NCI-H2227 (cell line): ENCODE data around the gene R3HDML.
"Not testable (repeated sequence)": the region's sequence is repeated elsewhere in the genome, so short reads cannot be mapped to it uniquely, and the experiment has no call there.

Experiments used
- DNase-seq: peaks from one replicate; lab custom pipeline; 2025; ENCODE audit not compliant: unreplicated experiment; lab: John Stamatoyannopoulos, UW

The R3HDML gene

GRCh38 chr20:44327748-44328147 lies 9.1 kb upstream of the R3HDML start:
- DNase-seq, result not testable (repeated sequence)

DNA sequence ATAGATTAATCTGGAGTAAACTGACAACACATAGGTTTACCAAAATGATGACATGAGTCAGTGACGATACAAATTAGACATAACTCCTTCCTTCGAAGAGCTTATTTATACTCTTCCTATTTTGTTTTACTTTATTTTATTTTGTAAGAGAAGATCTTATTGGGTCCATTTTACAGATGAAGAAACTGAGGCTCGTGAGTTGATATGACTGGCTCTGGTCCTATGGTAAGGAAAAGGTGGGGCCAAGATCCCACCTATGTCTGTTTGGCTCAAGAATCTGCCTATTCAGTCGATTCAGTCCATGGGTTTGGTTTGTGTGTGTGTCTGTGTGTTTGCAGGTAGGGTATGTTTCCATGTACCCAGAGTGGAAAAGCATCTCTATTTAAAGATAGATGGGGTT lies 8.4 kb upstream of the R3HDML start:
- no peak for DNase-seq

GRCh38 chr20:44331201-44331600 lies 5.6 kb upstream of the R3HDML start:
- DNase-seq, result no peak

DNA sequence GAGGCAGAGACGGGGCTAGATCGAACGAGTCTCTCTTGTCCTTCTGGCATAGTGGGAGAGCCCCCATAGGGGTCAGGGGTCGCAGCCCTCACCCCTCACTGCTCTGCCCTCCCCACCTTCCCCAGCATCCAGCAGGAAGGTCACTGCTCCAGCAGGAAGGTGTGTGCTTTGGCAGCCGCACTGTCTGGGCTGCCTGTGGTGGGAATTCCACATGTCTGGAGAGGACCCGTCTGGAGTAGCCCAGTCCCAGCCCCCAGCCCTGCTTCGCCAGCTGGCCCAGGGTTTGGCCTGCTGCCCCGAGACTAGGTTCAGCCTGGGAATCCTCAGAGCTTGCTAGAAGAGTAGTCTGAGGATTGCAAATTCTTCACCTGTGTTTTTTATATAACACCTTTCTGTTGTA lies 2.5 kb upstream of the R3HDML start:
- DNase-seq, result no peak

- DNase-seq, result no peak
These were observed 2.1 kb upstream of the R3HDML start for GRCh38 chr20:44334709-44335108.

- DNase-seq, result no peak
These were observed 1.2 kb upstream of the R3HDML start for GRCh38 chr20:44335675-44336074.

GRCh38 chr20:44336086-44336485 lies 757 bp upstream of the R3HDML start:
- DNase-seq, result peak; percentile 30

DNA sequence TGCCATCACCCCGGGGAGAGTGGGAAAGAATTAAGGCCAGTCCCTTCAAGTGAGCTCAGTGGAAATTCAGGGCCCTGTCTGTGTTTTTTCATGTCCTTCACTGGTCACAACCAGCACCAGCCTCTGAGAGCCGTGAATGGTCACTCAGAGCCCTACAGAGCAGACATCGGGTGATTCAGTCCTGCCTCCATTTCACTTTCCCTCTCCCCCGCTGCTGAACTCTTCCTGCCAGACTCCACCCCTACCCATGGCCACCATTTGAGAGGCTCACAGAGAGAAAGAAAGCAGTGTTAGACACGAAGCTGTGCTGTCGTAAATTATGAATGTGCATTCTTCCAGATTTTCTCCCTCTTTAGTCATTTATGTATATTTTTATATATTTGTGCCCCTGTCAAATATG lies 5.4 kb downstream of the R3HDML start:
- no peak for DNase-seq

DNA sequence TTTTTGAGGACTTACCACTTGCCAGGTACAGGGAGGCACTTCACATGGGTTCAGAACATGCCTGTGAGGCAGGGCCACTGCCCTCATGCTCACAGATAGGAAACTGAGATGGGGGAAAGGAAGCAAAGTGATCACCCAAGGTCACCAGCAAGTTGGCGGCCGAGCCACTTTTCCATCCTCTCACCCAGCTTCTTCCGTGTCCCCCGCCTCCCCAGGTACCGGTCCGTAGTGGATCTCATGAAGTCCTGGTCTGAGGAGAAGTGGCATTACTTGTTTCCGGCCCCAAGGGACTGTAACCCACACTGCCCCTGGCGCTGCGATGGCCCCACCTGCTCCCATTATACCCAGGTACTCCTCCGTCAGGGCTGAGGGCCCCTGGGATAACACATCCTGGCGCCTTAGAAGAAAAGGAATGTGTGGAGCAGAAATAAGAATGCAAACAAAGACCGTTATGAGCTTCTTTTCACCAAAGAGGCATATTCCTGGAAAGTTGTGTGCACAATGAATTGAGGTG lies 6.4 kb downstream of the R3HDML start:
- DNase-seq, result no peak

- no peak for DNase-seq
These were observed 7.9 kb downstream of the R3HDML start for GRCh38 chr20:44344723-44345122.

- no peak for DNase-seq
These were observed 8.3 kb downstream of the R3HDML start for GRCh38 chr20:44345147-44345546.

DNA sequence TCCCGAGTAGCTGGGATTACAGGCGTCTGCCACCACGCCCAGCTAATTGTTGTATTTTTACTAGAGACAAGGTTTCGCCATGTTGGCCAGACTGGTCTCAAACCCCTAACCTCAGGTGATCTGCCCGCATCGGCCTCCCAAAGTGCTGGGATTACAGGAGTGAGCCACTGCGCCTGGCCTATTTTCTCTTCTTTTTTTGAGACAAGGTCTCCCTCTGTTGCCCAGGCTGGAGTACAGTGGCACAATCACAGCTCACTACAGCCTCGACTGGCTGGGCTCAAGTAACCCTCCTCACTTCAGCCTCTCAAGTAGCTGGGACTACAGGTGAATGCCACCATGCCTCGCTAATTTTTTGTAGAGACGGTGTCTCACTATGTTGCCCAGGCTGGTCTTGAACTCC lies 9.1 kb downstream of the R3HDML start:
- not testable (repeated sequence) for DNase-seq

DNA sequence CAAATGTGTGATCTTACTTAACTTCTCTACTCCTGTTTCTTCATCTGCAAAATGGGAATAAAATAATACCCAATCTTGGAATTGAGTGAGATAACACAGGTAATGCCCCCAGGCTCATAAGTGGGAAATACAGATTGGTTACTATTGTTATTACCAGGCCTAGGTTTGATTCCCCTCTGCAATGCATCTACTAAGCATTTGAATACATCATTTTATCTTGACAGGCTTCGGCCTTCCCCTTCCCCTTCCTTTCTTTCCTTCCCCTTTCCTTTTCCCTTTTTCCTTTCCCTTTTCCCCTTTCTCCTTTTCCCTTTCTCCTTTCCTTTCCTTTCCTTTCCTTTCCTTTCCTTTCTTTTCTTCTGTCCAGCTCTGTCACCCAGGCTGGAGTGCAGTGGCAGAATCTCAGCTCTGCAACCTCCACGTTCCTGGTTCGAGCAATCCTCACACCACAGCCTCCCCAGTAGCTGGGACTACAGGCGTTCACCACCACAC lies 11.4 kb downstream of the R3HDML start:
- no peak for DNase-seq

DNA sequence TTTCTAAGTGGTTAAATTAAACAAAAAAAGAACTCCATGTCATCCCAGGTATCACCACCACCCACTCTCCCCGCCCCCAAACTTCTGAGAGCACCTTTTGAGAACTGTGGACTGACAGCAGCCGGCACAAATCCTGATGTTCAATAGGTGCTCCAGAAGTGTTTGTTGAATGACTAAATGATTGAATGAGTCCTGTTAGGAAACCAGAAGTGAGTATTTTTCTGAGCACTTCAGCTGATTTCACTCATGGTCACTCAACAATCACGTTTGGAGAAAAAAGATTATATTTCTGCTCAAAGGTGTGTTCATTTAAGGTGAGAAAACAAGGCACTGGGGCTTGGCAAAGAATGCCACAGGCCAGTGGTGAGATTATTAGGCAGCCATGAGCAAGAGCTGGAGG lies 12.5 kb downstream of the R3HDML start:
- no peak for DNase-seq

DNA sequence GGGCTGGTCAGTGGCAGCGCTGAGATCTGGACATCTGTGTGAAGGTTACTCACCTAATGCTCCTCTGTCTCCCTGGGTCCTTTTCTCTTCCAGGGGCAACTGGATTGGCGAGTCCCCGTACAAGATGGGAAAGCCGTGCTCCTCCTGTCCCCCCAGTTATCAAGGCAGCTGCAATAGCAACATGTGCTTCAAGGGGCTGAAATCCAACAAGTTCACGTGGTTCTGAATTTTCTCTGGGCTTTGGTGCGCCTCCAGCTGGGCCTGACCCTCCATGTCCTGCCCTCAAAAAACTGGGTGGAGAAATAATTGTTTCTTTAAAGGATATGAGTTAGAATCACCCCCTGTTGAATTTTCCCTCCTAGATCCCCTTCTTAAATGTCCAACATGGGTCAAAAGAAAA lies 13.7 kb downstream of the R3HDML start:
- no peak for DNase-seq

DNA sequence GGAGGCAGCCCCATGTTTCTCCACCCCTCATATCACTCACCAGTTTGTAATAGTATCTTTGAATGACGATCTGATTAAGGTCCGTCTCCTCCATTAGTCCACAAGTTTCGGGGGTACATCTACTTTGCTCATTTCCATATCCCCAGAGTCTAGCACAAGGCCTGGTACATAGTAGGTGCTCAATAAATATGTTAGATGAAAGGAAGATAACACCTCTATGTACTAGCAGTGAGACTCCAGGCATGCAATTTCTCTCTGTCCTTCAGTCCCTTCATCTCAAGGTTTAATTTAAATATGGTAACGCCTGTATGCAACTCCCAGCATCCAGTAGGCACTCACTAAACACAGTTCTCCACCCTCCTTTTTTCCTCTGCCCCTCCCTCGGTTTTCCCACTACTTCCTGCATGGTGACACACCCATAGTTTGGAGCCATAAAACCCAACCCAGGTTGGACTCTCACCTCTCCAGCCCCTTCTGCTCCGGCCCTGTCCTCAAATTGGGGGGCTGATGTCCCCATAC lies 18.2 kb downstream of the R3HDML start:
- no peak for DNase-seq

DNA sequence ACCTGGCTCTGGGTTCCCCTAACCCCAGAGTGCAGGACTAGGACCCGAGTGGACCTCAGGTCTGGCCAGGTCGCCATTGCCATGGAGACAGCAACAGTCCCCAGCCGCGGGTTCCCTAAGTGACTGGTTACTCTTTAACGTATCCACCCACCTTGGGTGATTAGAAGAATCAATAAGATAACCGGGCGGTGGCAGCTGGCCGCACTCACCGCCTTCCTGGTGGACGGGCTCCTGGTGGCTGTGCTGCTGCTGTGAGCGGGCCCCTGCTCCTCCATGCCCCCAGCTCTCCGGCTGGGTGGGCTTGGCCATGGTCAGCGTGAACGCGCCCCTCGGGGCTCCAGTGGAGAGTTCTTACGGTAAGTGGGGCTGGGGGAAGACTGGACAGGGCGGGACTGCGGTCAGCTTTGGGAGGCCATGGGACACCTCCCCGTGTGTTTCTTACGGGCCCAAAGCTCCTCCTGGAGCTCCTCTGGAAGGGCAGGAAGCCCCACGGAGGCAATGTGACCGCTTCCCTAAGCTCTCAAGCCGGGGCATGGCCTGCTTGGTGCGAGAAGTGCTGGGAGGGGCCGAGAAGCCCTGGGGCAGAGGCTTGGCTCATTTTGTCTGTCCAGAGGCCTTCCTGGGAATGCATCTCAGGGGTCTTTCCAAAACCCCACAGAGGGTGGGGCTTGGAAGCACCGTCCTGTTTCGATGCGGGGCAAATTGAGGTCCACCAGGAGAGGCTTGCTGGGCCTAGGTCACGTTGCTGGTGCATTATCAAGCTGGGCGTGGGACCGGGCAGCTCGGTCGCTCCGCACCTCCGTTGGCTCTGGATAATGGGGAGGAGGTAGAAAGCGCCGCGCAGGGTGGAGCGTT lies 18.9 kb downstream of the R3HDML start, which contains the start of gene HNF4A:
Gene HNF4A, plus strand, starts transcription at position 202 of the 855 bp plus-strand sequence. Its CDS starts 106 bp downstream, at position 308.
- no peak for DNase-seq

GRCh38 chr20:44356353-44356723 lies 19.5 kb downstream of the R3HDML start:
- no peak for DNase-seq

- no peak for DNase-seq
These were observed 20.2 kb downstream of the R3HDML start for GRCh38 chr20:44357020-44357419.

GRCh38 chr20:44357555-44358125 lies 20.8 kb downstream of the R3HDML start:
- no peak for DNase-seq

- no peak for DNase-seq
These were observed 21.9 kb downstream of the R3HDML start for GRCh38 chr20:44358776-44359175.

GRCh38 chr20:44360221-44360620 lies 23.4 kb downstream of the R3HDML start:
- DNase-seq, result no peak
